Activated CD4-positive, alpha-beta T cell treated with anti-CD3 and anti-CD28 coated beads, Interleukin-2, amount 10 ng/mL, durations not matched to agents 7 days and 5 days (primary cell): ENCODE results near the gene ZHX3. TPM values are rescaled to one million over a fixed set of nuclear protein-coding genes. Genes with fewer than 3 reads are reported as not detected.

Experiments used
- CTCF ChIA-PET: fragments of 350-600 bp; sonication (Branson Sonifier 250); formaldehyde crosslinking; loops from one replicate; lab custom pipeline; 2021; ENCODE audit warnings: antibody characterized with exemption; lab: Charles Lee
- POLR2A ChIA-PET: fragments of 350-600 bp; sonication (Branson Sonifier 250); formaldehyde crosslinking; loops from one replicate; lab custom pipeline; 2021; ENCODE audit warnings: antibody characterized with exemption; lab: Charles Lee
- DNase-seq: peaks from one replicate; pipeline ENCODE4 v3.0.0-alpha.2; 2020
- H3K27ac Mint-ChIP-seq: one replicate; pipeline ENCODE4 v1.8.0; 2021; ENCODE audit warnings: mild to moderate bottlenecking, moderate library complexity, mixed read lengths
- H3K27me3 Mint-ChIP-seq: one replicate; pipeline ENCODE4 v1.8.0; 2021; ENCODE audit warnings: mixed read lengths
- H3K36me3 Mint-ChIP-seq: one replicate; pipeline ENCODE4 v1.8.0; 2021; ENCODE audit warnings: low read depth, mixed read lengths
- H3K4me1 Mint-ChIP-seq: one replicate; pipeline ENCODE4 v1.8.0; 2021; ENCODE audit warnings: mixed read lengths
- H3K4me3 Mint-ChIP-seq: one replicate; pipeline ENCODE4 v1.8.0; 2021; ENCODE audit warnings: mild to moderate bottlenecking, moderate library complexity, mixed read lengths
- H3K9me3 Mint-ChIP-seq: one replicate; pipeline ENCODE4 v1.8.0; 2021; ENCODE audit warnings: mixed read lengths
- total RNA-seq, 2 experiments: library from RNA; stranded (reverse); gene quantifications; one replicate each; pipeline ENCODE4 v1.2.3, GENCODE V29; 2021

The ZHX3 gene
- total RNA-seq, 2 experiments from 2014 or later = 8.6 to 10.2 TPM

GRCh38 chr20:41359541-41360011, 42.0 kb upstream of the ZHX3 start:
- POLR2A ChIA-PET = no interaction called here
- Mint-ChIP-seq H3K4me1 (no peaks in the 10 kb centered on the region), H3K27me3 (peaks cover 2% of the 10 kb centered on the region), H3K9me3 (no peaks in the 10 kb centered on the region), H3K4me3 (no peak overlapping the region), H3K27ac (no peak overlapping the region), H3K36me3 (no peaks in the 10 kb centered on the region)
- CTCF ChIA-PET = no interaction called here
- no peak for DNase-seq

- no peak overlapping the region for H3K27ac Mint-ChIP-seq
- DNase-seq = no peak
Measured at GRCh38 chr20:41358717-41359116, 41.2 kb upstream of the ZHX3 start.

GRCh38 chr20:41358230-41358629, 40.7 kb upstream of the ZHX3 start:
- Mint-ChIP-seq H3K4me3 (no peak overlapping the region), H3K36me3 (no peaks in the 10 kb centered on the region), H3K27me3 (no peaks in the 10 kb centered on the region), H3K9me3 (no peaks in the 10 kb centered on the region), H3K27ac (peak overlapping the region; percentile 31), H3K4me1 (no peaks in the 10 kb centered on the region)
- ChIA-PET CTCF (no interaction called here), POLR2A (no interaction called here)
- DNase-seq = no peak

More at GRCh38 chr20:41358717-41359116, 41.2 kb upstream of the ZHX3 start:
- no peaks in the 10 kb centered on the region for H3K36me3 Mint-ChIP-seq
- H3K27me3 Mint-ChIP-seq = no peaks in the 10 kb centered on the region
- ChIA-PET CTCF (no interaction called here), POLR2A (no interaction called here)
- H3K4me1 Mint-ChIP-seq = no peaks in the 10 kb centered on the region
- H3K4me3 Mint-ChIP-seq = no peak overlapping the region
- H3K9me3 Mint-ChIP-seq = no peaks in the 10 kb centered on the region

- no peaks in the 10 kb centered on the region for H3K9me3 Mint-ChIP-seq
- ChIA-PET POLR2A (no interaction called here), CTCF (interaction anchor here (0.6 kb wide), 1 partner anchor 13 kb away, joined by 3 read pairs; no protein-coding TSS in a partner anchor)
- H3K4me1 Mint-ChIP-seq = no peaks in the 10 kb centered on the region
- no peak overlapping the region for H3K27ac Mint-ChIP-seq
- DNase-seq = no peak
- H3K36me3 Mint-ChIP-seq = no peaks in the 10 kb centered on the region
- H3K27me3 Mint-ChIP-seq = no peaks in the 10 kb centered on the region
- no peak overlapping the region for H3K4me3 Mint-ChIP-seq
Measured at GRCh38 chr20:41357424-41358163, 40.1 kb upstream of the ZHX3 start.

GRCh38 chr20:41356951-41357350, 39.4 kb upstream of the ZHX3 start:
- Mint-ChIP-seq H3K36me3 (no peaks in the 10 kb centered on the region), H3K27me3 (no peaks in the 10 kb centered on the region), H3K4me3 (no peak overlapping the region), H3K4me1 (no peaks in the 10 kb centered on the region), H3K27ac (no peak overlapping the region), H3K9me3 (no peaks in the 10 kb centered on the region)
- POLR2A ChIA-PET = no interaction called here
- CTCF ChIA-PET = interaction anchor here (0.6 kb wide), 1 partner anchor 13 kb away, joined by 3 read pairs; no protein-coding TSS in a partner anchor
- DNase-seq = no peak

- DNase-seq = no peak
- Mint-ChIP-seq H3K9me3 (no peaks in the 10 kb centered on the region), H3K27me3 (no peaks in the 10 kb centered on the region), H3K27ac (peak overlapping the region; percentile 54), H3K4me3 (no peak overlapping the region), H3K36me3 (no peaks in the 10 kb centered on the region), H3K4me1 (no peaks in the 10 kb centered on the region)
- CTCF ChIA-PET = interaction anchor here (1.4 kb wide), 1 partner anchor 221 kb away, joined by 3 read pairs; no protein-coding TSS in a partner anchor
- POLR2A ChIA-PET = no interaction called here
Measured at GRCh38 chr20:41355598-41356203, 38.2 kb upstream of the ZHX3 start.

- DNase-seq = no peak
- Mint-ChIP-seq H3K27ac (no peak overlapping the region), H3K4me1 (no peaks in the 10 kb centered on the region), H3K27me3 (no peaks in the 10 kb centered on the region), H3K36me3 (no peaks in the 10 kb centered on the region), H3K9me3 (no peaks in the 10 kb centered on the region), H3K4me3 (no peak overlapping the region)
- ChIA-PET CTCF (interaction anchor here (1.2 to 1.4 kb wide), 2 partner anchors 220 to 364 kb away, joined by 3 read pairs; no protein-coding TSS in a partner anchor), POLR2A (no interaction called here)
Measured at GRCh38 chr20:41355192-41355591, 37.7 kb upstream of the ZHX3 start.

- no peaks in the 10 kb centered on the region for H3K36me3 Mint-ChIP-seq
- no peaks in the 10 kb centered on the region for H3K9me3 Mint-ChIP-seq
- no peak for DNase-seq
- ChIA-PET CTCF (no interaction called here), POLR2A (no interaction called here)
- H3K27ac Mint-ChIP-seq = no peak overlapping the region
- H3K4me3 Mint-ChIP-seq = no peak overlapping the region
- H3K27me3 Mint-ChIP-seq = no peaks in the 10 kb centered on the region
- no peaks in the 10 kb centered on the region for H3K4me1 Mint-ChIP-seq
Measured at GRCh38 chr20:41353530-41353929, 36.0 kb upstream of the ZHX3 start.

- no peaks in the 10 kb centered on the region for H3K4me1 Mint-ChIP-seq
- DNase-seq = no peak
- ChIA-PET POLR2A (no interaction called here), CTCF (no interaction called here)
- no peaks in the 10 kb centered on the region for H3K27me3 Mint-ChIP-seq
- H3K9me3 Mint-ChIP-seq = no peaks in the 10 kb centered on the region
- no peak overlapping the region for H3K4me3 Mint-ChIP-seq
- H3K36me3 Mint-ChIP-seq = no peaks in the 10 kb centered on the region
- H3K27ac Mint-ChIP-seq = no peak overlapping the region
Measured at GRCh38 chr20:41352666-41353065, 35.1 kb upstream of the ZHX3 start.

GRCh38 chr20:41352106-41352505, 34.6 kb upstream of the ZHX3 start:
- no peak for DNase-seq
- Mint-ChIP-seq H3K4me1 (no peaks in the 10 kb centered on the region), H3K36me3 (no peaks in the 10 kb centered on the region), H3K4me3 (no peak overlapping the region), H3K27ac (no peak overlapping the region), H3K27me3 (no peaks in the 10 kb centered on the region), H3K9me3 (no peaks in the 10 kb centered on the region)
- ChIA-PET POLR2A (no interaction called here), CTCF (no interaction called here)

GRCh38 chr20:41350408-41350962, 33.0 kb upstream of the ZHX3 start:
- Mint-ChIP-seq H3K4me3 (no peak overlapping the region), H3K27ac (no peak overlapping the region), H3K27me3 (no peaks in the 10 kb centered on the region), H3K36me3 (no peaks in the 10 kb centered on the region), H3K4me1 (no peaks in the 10 kb centered on the region), H3K9me3 (no peaks in the 10 kb centered on the region)
- ChIA-PET CTCF (interaction anchor here (0.5 to 1.3 kb wide), 2 partner anchors 177 to 311 kb away, joined by 3 read pairs; no protein-coding TSS in a partner anchor), POLR2A (no interaction called here)
- no peak for DNase-seq

GRCh38 chr20:41349943-41350342, 32.4 kb upstream of the ZHX3 start:
- Mint-ChIP-seq H3K4me1 (no peaks in the 10 kb centered on the region), H3K4me3 (no peak overlapping the region), H3K27me3 (no peaks in the 10 kb centered on the region), H3K9me3 (no peaks in the 10 kb centered on the region), H3K36me3 (no peaks in the 10 kb centered on the region), H3K27ac (no peak overlapping the region)
- ChIA-PET CTCF (interaction anchor here (1.3 kb wide), 1 partner anchor 177 kb away, joined by 3 read pairs; no protein-coding TSS in a partner anchor), POLR2A (no interaction called here)
- DNase-seq = no peak

- CTCF ChIA-PET = no interaction called here
- Mint-ChIP-seq H3K4me1 (no peaks in the 10 kb centered on the region), H3K9me3 (no peaks in the 10 kb centered on the region), H3K27me3 (no peaks in the 10 kb centered on the region), H3K4me3 (no peak overlapping the region), H3K36me3 (no peaks in the 10 kb centered on the region), H3K27ac (no peak overlapping the region)
- DNase-seq = no peak
- POLR2A ChIA-PET = no interaction called here
Measured at GRCh38 chr20:41349266-41349665, 31.7 kb upstream of the ZHX3 start.
